WTC11 (cell line): Measurements from ENCODE around the gene IFNK. TPM values are rescaled to one million over a fixed set of nuclear protein-coding genes. Genes with fewer than 3 reads are reported as not detected.
A peak's percentile ranks its signal among the peaks of the same experiment; 100 is the strongest.

Source experiments
- AFF4 ChIP-seq: sonication (generic); formaldehyde crosslinking; IDR thresholded peaks from 2 replicates; pipeline ENCODE4 v1.8.1; 2023; ENCODE audit warnings: mild to moderate bottlenecking, missing genetic modification reagents, borderline replicate concordance
- ARID4B ChIP-seq: sonication (generic); formaldehyde crosslinking; IDR thresholded peaks from 2 replicates; pipeline ENCODE4 v1.8.0; 2023; ENCODE audit warnings: missing genetic modification reagents, mild to moderate bottlenecking, borderline replicate concordance
- E2F4 ChIP-seq: sonication (generic); formaldehyde crosslinking; IDR thresholded peaks from 2 replicates; pipeline ENCODE4 v1.8.1; 2022; ENCODE audit warnings: low read depth, mild to moderate bottlenecking, moderate library complexity, missing genetic modification reagents, borderline replicate concordance
- GRHL2 ChIP-seq: fragments of 250-450 bp; sonication (Bioruptor Pico); IDR thresholded peaks from 2 replicates; pipeline ENCODE4 v1.8.0; 2022; ENCODE audit warnings: mild to moderate bottlenecking, moderate library complexity; ENCODE audit not compliant: insufficient replicate concordance, severe bottlenecking
- HMGXB4 ChIP-seq: sonication (generic); formaldehyde crosslinking; IDR thresholded peaks from 2 replicates; pipeline ENCODE4 v1.8.1; 2023; ENCODE audit warnings: mild to moderate bottlenecking, moderate library complexity, missing genetic modification reagents
- IRF1 ChIP-seq: sonication (generic); formaldehyde crosslinking; IDR thresholded peaks from 2 replicates; pipeline ENCODE4 v1.8.0; 2023; ENCODE audit warnings: missing genetic modification reagents
- JAZF1 ChIP-seq: fragments of 250-450 bp; sonication (Bioruptor Pico); IDR thresholded peaks from 2 replicates; pipeline ENCODE4 v1.9.0; 2021; ENCODE audit warnings: moderate library complexity, mild to moderate bottlenecking, inconsistent platforms
- KAT7 ChIP-seq: sonication (generic); formaldehyde crosslinking; IDR thresholded peaks from 2 replicates; pipeline ENCODE4 v1.8.1; 2023; ENCODE audit warnings: missing genetic modification reagents, mild to moderate bottlenecking, borderline replicate concordance
- MLX ChIP-seq: sonication (generic); formaldehyde crosslinking; IDR thresholded peaks from 2 replicates; pipeline ENCODE4 v1.8.1; 2023; ENCODE audit warnings: mild to moderate bottlenecking, missing genetic modification reagents, moderate library complexity
- MYBL2 ChIP-seq: sonication (generic); formaldehyde crosslinking; IDR thresholded peaks from 2 replicates; pipeline ENCODE4 v1.8.1; 2023; ENCODE audit warnings: mild to moderate bottlenecking, moderate library complexity, missing genetic modification reagents
- NFE2L1 ChIP-seq: sonication (generic); formaldehyde crosslinking; IDR thresholded peaks from 2 replicates; pipeline ENCODE4 v1.8.1; 2023; ENCODE audit warnings: missing genetic modification reagents
- OVOL2 ChIP-seq: fragments of 250-450 bp; sonication (Bioruptor Pico); IDR thresholded peaks from 2 replicates; pipeline ENCODE4 v1.9.0; 2021; ENCODE audit warnings: mild to moderate bottlenecking, borderline replicate concordance
- RORB ChIP-seq: fragments of 250-450 bp; sonication (Bioruptor Pico); IDR thresholded peaks from 2 replicates; pipeline ENCODE4 v1.9.0; 2021; ENCODE audit warnings: mild to moderate bottlenecking
- ZBTB21 ChIP-seq: sonication (generic); formaldehyde crosslinking; IDR thresholded peaks from 2 replicates; pipeline ENCODE4 v1.8.1; 2023; ENCODE audit warnings: mild to moderate bottlenecking, missing genetic modification reagents, borderline replicate concordance
- ZNF425 ChIP-seq: fragments of 250-450 bp; sonication (Bioruptor Pico); conservative IDR thresholded peaks from 2 replicates; pipeline ENCODE4 v1.9.0; 2021; ENCODE audit warnings: mild to moderate bottlenecking
- total RNA-seq: library from RNA; stranded (reverse); gene quantifications from 3 replicates; pipeline ENCODE4 v1.2.3, GENCODE V29; 2021
- TF ChIP-seq, protein P1 (sequence below): sonication (generic); formaldehyde crosslinking; IDR thresholded peaks from 2 replicates; pipeline ENCODE4 v1.8.1; 2023; ENCODE audit warnings: mild to moderate bottlenecking, missing genetic modification reagents, moderate library complexity
- TF ChIP-seq, protein P2 (sequence below): sonication (generic); formaldehyde crosslinking; IDR thresholded peaks from 2 replicates; pipeline ENCODE4 v1.8.1; 2022; ENCODE audit warnings: mild to moderate bottlenecking, missing genetic modification reagents, moderate library complexity, borderline replicate concordance

The IFNK gene
- total RNA-seq, 1 experiment from 2014 or later: not detected

GRCh38 chr9:27529316-27530278, 5.5 kb downstream of the IFNK start, which contains the start of gene MOB3B (continued):
- TF ChIP-seq AFF4 (CRISPR knock-in tag) (no peak), NFE2L1 (no peak; the same call in 1 of the 2 replicates), MYBL2 (CRISPR knock-in tag) (peak; percentile 72; the same call in 1 of the 2 replicates), OVOL2 (no peak), GRHL2 (CRISPR knock-in tag) (no peak), HMGXB4 (CRISPR knock-in tag) (peak; percentile 99), MLX (no peak), ZNF425 (no peak), IRF1 (CRISPR knock-in tag) (no peak), KAT7 (CRISPR knock-in tag) (peak; percentile 92; the same call in 1 of the 2 replicates), ZBTB21 (CRISPR knock-in tag) (no peak), RORB (CRISPR knock-in tag) (no peak), E2F4 (no peak), JAZF1 (CRISPR knock-in tag) (no peak), ARID4B (CRISPR knock-in tag) (no peak)
- TF ChIP-seq, protein P1, sequence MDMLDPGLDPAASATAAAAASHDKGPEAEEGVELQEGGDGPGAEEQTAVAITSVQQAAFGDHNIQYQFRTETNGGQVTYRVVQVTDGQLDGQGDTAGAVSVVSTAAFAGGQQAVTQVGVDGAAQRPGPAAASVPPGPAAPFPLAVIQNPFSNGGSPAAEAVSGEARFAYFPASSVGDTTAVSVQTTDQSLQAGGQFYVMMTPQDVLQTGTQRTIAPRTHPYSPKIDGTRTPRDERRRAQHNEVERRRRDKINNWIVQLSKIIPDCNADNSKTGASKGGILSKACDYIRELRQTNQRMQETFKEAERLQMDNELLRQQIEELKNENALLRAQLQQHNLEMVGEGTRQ: 0 out of 2 replicates have a peak, but pooled peaks have one; percentile 25
- TF ChIP-seq, protein P2, sequence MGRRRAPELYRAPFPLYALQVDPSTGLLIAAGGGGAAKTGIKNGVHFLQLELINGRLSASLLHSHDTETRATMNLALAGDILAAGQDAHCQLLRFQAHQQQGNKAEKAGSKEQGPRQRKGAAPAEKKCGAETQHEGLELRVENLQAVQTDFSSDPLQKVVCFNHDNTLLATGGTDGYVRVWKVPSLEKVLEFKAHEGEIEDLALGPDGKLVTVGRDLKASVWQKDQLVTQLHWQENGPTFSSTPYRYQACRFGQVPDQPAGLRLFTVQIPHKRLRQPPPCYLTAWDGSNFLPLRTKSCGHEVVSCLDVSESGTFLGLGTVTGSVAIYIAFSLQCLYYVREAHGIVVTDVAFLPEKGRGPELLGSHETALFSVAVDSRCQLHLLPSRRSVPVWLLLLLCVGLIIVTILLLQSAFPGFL (CRISPR knock-in tag): no peak
